DMS114 treated with DMSO at 0.1 percent for 48 hours (cell line): ENCODE measurements around the gene SDK2.

ENCODE experiments used
- DNase-seq: peaks from one replicate; lab custom pipeline; 2025; ENCODE audit not compliant: unreplicated experiment; lab: John Stamatoyannopoulos, UW

The SDK2 gene

GRCh38 chr17:73559532-73559931 lies 84.7 kb downstream of the SDK2 start:
- DNase-seq = no peak

DNA sequence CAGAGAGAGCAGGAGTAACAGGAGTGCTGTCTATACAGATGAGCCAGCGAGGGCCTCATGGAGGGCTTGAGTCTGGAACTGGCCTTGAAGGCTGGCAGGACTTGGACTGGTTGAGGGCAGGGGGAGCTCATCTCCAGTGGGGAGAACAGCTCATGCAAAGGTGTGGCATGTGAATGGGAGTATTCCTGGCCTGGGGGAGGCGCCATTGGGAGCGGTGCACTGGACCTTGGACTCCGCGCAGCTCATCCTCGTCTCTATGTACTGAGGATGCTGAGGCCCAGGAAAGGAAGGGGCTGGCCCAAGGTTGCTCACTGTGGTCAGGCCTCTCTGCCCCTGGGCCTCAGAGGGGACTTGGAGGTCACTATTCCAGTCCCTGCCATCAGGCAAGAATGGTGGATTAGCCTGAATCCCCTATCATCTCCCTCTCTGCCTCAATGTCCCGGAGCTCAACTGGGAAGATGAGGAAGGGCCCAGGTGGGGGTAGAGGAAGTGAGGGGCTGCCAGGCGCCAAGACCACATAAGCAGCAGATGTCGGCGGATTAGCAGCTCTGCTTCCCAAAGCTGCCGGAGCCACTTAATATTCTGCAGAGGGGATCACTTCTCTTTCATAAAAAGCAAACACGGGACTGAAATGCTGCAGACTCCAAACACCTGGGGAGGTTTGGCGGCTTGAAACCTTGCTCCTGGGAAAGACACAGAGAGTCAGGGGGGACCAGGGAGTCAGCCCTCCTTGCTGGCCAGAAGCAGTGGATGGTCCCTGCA lies 88.9 kb downstream of the SDK2 start:
- no peak for DNase-seq

DNA sequence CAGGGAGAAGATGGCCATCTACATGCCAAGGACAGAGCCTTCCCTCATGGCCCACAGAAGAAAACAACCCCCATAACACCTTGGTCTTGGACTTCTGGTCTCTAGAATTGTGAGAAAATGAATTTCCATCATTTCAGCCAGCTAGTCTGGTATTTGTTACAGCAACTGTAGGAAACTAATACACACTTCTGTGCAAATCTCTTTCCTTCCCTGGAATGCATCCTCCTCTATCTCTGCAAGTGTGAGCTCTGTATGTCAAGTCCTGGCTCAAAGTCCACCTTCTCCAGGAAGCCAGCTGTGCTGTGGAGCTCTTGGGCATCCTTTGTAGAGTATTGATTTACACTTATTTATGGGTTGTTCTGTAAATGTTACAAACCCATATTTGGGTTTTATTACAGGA lies 89.7 kb downstream of the SDK2 start:
- no peak for DNase-seq

- DNase-seq = no peak
Observed at GRCh38 chr17:73553311-73553710, 90.9 kb downstream of the SDK2 start.

DNA sequence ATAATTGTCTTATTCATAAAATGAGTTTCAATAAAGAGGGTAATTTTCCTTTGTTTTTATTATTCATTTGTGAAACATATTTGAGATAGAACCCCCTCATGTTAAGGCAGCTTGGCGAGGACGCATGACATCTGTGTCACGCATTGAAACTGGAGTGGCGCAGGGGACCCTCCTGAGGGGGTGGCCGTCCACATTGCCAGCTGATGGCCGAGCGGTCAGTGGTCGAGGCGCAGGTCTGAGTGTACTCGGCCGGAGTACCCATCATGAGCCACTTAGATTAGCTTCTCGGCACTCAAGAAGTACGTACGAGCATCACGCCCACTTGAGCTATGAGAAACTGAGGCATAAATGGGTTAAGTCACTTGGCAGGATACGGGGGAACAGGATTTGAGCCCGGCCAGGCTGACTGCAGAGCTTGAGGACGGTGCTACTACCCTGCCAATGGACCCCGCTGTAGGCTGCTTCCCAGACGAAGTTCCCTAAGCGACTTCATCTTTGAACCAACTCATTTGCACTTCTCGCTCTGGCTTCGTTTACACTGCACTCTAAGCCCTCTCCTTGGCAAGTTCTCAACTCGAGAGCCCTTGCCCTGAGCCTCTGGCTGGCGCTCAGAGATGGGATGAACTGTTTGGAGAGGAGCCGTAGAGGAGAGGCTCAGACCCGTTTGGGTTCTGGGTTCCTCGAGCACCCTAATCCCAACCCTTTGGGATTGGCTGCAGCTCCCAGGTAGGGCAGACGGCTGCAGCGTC lies 91.8 kb downstream of the SDK2 start:
- no peak for DNase-seq

- DNase-seq = no peak
Observed at GRCh38 chr17:73551759-73552158, 92.5 kb downstream of the SDK2 start.

- no peak for DNase-seq
Observed at GRCh38 chr17:73551144-73551543, 93.1 kb downstream of the SDK2 start.

- DNase-seq = no peak
Observed at GRCh38 chr17:73550556-73550955, 93.7 kb downstream of the SDK2 start.

DNA sequence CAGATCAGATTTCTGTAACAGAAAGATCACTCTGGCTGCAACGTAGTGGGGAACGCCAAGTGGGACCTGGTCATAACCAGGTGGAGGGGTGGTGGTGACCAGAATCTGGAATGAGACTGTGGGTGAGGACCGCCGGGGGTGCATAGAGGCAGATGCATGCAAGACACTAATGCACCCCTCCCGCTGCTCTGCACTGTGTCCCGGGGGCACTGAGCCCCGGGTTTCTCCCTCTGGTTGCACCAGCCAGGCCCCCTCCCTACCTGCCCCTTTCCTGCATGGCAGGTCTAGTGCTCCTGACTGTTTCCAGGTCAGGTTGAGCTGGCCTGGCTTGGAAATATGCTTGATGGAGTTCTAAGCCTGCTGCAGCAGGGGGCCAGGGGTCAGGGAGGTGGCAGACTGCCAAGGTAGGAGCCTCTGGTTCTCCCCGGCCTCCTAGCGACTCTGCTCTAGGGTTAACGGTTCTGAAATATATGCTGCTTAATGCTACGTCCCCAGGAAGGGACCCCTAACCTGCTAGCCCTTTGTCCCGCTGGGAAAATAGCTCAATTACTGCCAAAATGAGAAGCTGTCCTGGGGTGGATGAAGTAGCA lies 94.3 kb downstream of the SDK2 start:
- DNase-seq = no peak

- no peak for DNase-seq
Observed at GRCh38 chr17:73548620-73549311, 95.5 kb downstream of the SDK2 start.

- no peak for DNase-seq
Observed at GRCh38 chr17:73547790-73548189, 96.5 kb downstream of the SDK2 start.

DNA sequence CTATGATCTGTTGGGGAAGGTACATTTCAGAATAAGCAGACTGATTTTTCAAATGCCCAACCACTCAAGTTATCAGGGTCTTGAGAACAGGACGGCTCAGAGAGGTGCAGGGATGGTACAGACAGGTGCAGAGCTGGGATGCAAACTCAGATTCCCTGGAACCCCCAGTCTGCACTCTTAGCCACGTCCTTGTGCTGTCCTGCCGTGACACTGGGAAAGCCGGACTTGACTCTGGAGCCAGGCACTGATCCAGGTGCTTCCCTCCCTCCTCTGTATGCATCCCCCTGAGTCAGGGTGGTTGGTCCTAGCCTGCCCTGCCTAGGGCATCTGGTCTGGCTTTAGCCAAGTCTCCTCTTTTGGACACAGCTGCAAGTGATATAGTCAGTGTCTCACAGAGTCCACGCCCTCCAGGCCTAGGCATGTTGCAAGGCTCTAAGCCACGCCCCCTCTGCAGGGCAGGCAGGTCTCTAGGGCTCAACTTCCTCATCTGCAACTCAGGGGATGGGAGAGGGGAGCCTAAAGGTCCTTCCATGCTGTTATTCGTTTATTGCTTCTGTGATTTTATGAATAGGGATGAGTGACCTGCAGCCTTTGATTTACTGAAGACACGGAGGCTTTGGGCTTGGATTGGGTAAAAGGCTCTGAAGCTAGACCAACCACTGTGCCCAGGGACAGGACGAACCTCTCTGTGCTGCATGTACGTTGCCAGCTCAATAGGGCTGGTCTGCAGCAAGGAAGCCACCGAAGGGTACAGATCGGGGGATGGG lies 97.3 kb downstream of the SDK2 start:
- no peak for DNase-seq

DNA sequence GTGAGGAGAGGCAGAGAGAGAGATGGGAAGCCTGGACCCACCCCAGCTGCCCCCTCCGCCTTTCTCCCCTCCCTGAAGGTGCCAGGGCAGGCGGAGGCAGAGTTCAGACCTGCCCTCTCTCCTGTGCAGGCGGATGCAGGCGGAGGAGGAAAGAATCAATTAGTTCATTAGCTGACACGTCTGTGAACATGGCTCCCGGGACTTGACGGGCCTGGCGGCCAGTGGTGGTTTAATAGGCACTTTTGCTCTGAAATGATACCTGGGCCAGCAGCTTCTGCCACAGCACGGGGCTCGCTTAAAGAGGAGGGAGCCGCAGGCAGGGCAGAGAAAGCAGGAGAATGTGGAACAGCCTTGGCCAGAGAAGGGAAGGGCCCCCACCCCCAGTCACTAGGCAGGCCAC lies 98.1 kb downstream of the SDK2 start:
- no peak for DNase-seq

DNA sequence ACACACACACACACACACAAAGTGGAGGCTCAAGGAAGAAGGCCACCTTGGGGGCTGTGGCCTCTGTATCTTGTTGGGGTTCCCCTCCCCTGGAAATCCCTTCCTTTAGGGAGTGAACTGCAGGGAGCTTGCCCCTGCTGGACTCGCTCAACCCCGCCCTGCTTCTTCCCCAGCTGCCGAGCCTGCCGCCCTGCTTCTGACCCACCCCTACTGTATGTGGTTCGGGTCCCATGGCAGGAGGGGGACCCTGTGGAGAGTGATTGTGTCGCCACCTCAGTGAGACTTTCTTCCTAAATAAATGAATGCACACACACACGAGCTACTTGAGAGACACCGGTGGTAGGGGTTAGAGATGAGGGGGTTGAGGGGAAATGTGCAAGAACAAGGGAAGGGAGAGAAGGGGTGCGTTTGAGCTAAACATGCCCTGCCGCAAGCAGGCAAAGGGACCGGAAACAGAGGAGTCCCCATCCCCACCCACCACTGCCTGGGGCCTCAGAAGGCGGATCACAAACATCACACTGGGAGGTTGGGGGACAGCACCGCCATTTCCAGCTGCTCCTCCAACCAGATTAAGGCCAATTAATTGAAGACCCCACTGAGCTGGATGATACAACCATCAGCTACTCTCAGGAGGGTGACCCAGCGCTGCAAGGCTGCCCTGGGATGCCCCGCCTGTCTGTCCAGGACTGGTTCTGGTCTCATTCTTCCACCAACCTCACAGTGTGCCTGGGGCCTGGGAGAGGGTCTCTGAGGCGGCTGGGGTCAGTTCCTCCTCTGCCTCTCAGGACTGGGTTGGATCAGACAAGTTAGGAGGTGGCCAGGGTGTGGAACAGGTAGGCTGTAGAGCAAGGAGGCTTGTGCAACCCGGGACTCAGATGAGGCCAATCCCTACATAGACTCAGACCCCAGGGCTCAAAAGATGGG lies 98.9 kb downstream of the SDK2 start:
- no peak for DNase-seq

DNA sequence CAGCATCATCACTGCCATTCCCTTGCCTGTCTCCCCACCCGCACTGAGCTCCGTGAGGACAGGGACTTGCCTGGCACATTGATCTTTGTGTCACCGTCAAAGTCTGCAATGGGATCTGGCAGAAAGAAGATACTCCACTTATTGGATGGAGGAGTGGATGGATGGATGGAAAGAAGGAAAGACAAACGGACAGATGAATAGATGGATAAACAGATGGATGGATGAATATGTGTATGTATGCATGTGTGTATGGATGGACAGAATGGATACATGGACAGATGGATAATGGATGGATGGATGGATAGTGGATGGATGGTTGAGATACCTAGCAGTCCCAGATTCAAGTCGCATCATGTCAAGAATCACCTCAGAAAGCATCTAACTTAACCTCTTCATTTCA lies 99.9 kb downstream of the SDK2 start:
- no peak for DNase-seq

GRCh38 chr17:73542323-73542722 lies 101.9 kb downstream of the SDK2 start:
- no peak for DNase-seq

GRCh38 chr17:73541561-73541981 lies 102.7 kb downstream of the SDK2 start:
- no peak for DNase-seq

GRCh38 chr17:73541111-73541510 lies 103.1 kb downstream of the SDK2 start:
- no peak for DNase-seq

DNA sequence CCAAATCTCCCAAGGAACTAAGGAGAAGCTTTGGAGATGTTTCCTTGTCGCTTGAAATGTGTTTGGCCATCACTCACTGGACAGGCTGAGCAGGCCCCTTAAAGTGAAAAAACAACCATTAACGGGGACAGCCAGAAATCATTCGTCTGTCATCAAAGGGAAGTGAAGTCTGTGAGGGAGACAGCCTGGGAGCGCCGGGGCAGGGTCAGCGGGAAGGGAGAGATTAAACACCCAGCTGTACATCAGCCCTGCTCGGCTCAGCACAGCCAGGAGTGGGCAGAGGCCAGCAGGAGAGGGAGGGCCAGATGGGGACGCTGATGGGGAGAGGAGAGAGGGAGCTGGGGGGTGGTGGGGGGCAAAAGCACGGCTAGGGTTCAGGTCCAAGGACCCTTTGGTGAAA lies 105.1 kb downstream of the SDK2 start:
- DNase-seq = no peak

DNA sequence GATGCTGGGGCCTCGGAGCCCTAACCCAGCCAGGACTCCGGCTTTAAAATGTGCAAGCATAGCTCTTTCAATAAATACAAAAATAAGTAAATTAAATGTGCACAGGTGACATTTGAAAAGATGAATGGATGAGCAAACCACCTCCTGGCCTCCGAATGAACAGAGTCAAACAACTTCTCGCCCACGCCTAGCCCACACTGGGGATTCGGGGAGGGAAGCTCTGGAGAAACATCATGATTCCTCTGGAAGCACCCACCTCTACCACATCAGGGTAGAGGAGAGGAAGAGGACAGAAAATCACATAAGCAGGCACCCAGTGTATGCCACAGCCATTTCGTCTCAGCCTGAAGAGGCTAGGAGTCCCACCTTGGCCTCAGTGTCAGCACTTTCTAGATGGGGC lies 105.8 kb downstream of the SDK2 start:
- DNase-seq = no peak
